Uterus (tissue), 4 donors: ENCODE results near the gene PJA1. TPM values are rescaled to one million over a fixed set of nuclear protein-coding genes. Genes with fewer than 3 reads are reported as not detected.
A peak's percentile ranks its signal among the peaks of the same experiment; 100 is the strongest.

Experiments used
- DNase-seq, 2 donors: peaks; one replicate each; pipeline ENCODE4 v3.0.0-alpha.2; 2019 to 2020
- H3K27ac ChIP-seq, 2 donors: fragments of 200-600 bp; sonication (generic); 1 replicate in 1 of 2; 2 replicates in 1 of 2; pipeline ENCODE4 v1.5.1; 2016 to 2018
- H3K27me3 ChIP-seq, 2 donors: fragments of 200-600 bp; sonication (generic); one replicate each; pipeline ENCODE4 v1.5.1; 2018 to 2019; ENCODE audit warnings: control low read depth in 1 of 2
- H3K36me3 ChIP-seq, 2 donors: fragments of 200-600 bp; sonication (generic); one replicate each; pipeline ENCODE4 v1.5.1; 2019; ENCODE audit warnings: control low read depth in 1 of 2
- H3K4me1 ChIP-seq, 2 donors: fragments of 200-600 bp; sonication (generic); one replicate each; pipeline ENCODE4 v1.5.1; 2018 to 2019; ENCODE audit warnings: control low read depth in 1 of 2
- H3K4me3 ChIP-seq, 2 donors: fragments of 200-600 bp; sonication (generic); 1 replicate in 1 of 2; 2 replicates in 1 of 2; pipeline ENCODE4 v1.5.1; 2018 to 2019; ENCODE audit warnings: mild to moderate bottlenecking in 1 of 2
- H3K9me3 ChIP-seq, 2 donors: fragments of 200-600 bp; sonication (generic); one replicate each; pipeline ENCODE4 v1.5.1; 2019; ENCODE audit warnings: control low read depth in 1 of 2
- CTCF ChIP-seq, 4 experiments: fragments of 200-600 bp in 2 of 4; fragments of 450-650 bp in 2 of 4; sonication (generic) in 2 of 4; IDR thresholded peaks; one replicate each; pipeline ENCODE4 v1.5.1; 2016 to 2019; ENCODE audit warnings: antibody characterized with exemption in 4 of 4, mild to moderate bottlenecking in 2 of 4, moderate library complexity in 1 of 4
- POLR2A ChIP-seq, 2 donors: fragments of 450-650 bp; IDR thresholded peaks; one replicate each; pipeline ENCODE4 v1.6.1; 2016; ENCODE audit warnings: antibody characterized with exemption in 2 of 2, mild to moderate bottlenecking in 1 of 2, moderate library complexity in 1 of 2
- intact Hi-C: fragments of 100-400 bp; cut with DNase I; formaldehyde crosslinking; loops from one replicate; pipeline ENCODE4 v1.15.1; 2023; ENCODE audit warnings: low total_unique reads
- total RNA-seq, 4 donors: library from RNA; depleted of rRNA in 3 of 4; stranded (reverse); fragments of >200 nt in 3 of 4; gene quantifications; one replicate each; pipeline versions ENCODE4 v1.1.0 to v1.2.4, GENCODE V29; 2014 to 2023
- donor health status: DM: yes; HTN: yes; CAD: no.

The PJA1 gene
- total RNA-seq, 4 donors from 2014 or later: 9.7 to 68.0 (median 26.1) TPM

- no peak overlapping the region for H3K4me3 ChIP-seq
- no peaks in the 10 kb centered on the region for H3K9me3 ChIP-seq
These were observed 17.6 kb upstream of the PJA1 start for GRCh38 chrX:69182818-69183380.

DNA sequence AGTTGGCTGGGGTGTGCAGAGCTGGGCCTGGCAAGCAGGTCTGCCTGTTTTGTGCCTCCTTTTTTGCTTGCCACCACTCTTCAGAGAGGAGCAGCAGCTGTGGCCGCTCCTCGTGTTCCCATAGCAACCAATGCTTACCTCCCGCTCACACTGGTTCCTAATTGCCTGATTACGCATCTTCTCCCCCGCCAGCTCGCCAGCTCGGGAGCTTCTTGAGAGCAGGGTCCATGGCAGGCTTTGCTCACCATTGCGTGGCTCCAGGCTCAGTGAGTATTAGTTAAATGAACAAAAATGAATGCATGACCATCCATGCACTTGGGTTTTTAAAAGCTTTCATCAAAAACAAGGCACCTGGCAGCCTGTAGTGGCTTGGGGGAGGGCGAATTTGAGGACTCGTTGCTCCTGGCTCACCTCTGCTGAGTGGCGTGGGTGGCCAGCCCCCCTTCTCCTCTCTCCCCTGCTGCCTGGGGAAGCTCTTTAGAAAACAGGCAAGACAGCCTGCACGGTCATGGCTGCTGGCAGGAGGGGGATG lies 14.2 kb upstream of the PJA1 start:
- Histone ChIP-seq H3K9me3 (no peaks in the 10 kb centered on the region), H3K27ac (no peak overlapping the region), H3K4me3 (no peak overlapping the region), H3K4me1 (no peaks in the 10 kb centered on the region), H3K27me3 (no peaks in the 10 kb centered on the region), H3K36me3 (no peaks in the 10 kb centered on the region)
- intact Hi-C loops: no loop called here
- peak; percentile 60 to 67 for DNase-seq
- TF ChIP-seq CTCF (IDR thresholded peaks at IDR 0.05) (no peak), POLR2A (IDR thresholded peaks at IDR 0.05) (no peak)

More at GRCh38 chrX:69182818-69183380, 17.6 kb upstream of the PJA1 start:
- intact Hi-C loops: no loop called here
- Histone ChIP-seq H3K4me1 (no peaks in the 10 kb centered on the region), H3K27me3 (no peaks in the 10 kb centered on the region), H3K27ac (no peak overlapping the region), H3K36me3 (no peaks in the 10 kb centered on the region)
- TF ChIP-seq POLR2A (IDR thresholded peaks at IDR 0.05) (no peak), CTCF (IDR thresholded peaks at IDR 0.05) (no peak)
- DNase-seq: no peak

DNA sequence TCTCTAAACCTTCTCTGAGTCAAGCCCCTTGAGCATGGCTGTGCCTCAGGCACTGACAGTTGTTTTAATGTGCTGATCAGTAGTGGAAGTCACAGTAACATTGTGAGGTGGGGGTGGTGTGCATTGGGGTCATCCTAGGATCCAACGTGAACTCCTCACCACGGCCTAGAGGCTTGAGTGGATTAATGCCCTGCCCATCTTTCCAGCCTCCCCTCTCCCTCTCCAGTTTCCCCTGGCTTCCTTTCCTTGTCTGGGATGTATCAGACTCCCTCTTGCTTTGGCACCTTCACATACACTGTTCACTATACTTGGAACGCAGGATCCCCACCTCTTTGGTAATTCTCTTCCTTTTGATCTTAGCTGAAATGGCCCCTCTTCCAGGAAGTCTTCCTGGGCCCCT lies 13.3 kb upstream of the PJA1 start:
- Histone ChIP-seq H3K9me3 (no peaks in the 10 kb centered on the region), H3K4me3 (no peak overlapping the region), H3K27me3 (peaks cover 0 to 7% of the 10 kb centered on the region in 2 donors), H3K4me1 (no peaks in the 10 kb centered on the region), H3K36me3 (no peaks in the 10 kb centered on the region), H3K27ac (no peak overlapping the region)
- TF ChIP-seq POLR2A (IDR thresholded peaks at IDR 0.05) (no peak), CTCF (IDR thresholded peaks at IDR 0.05) (no peak)
- no peak for DNase-seq
- intact Hi-C loops: no loop called here

DNA sequence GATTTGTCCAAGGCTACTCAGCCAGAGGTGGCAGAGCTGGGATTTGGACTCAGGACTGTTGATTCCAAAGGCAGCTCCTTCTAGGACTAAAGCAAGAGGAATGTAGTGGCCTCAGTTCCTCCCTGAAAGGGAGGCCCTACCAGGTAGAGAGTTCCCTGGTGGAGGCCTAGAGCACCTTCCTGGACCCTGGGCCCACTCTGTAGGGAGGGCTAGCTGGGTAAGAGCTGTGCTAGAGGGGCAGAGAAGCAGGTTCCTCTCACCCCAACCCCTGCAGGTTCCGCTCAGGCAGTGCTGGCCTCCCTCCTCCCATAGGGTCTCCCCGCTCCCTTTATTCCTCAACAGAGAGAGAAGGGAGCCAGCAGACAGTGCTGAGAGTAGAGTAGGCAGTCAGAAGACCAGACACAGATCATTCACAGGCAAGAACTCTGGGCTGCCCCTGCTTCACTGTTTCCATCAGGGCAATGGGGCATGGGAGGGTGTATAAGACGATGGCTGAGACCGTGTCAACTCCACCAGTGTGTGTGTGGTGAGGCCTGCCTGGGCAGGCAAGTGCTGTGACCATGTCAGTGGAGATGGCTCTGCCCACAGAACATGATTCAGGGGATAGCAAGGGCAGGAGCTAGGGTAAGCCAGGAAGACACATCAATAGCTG lies 12.4 kb upstream of the PJA1 start:
- Histone ChIP-seq H3K4me1 (no peaks in the 10 kb centered on the region), H3K27me3 (peaks cover 0 to 15% of the 10 kb centered on the region in 2 donors), H3K4me3 (no peak overlapping the region), H3K9me3 (no peaks in the 10 kb centered on the region), H3K36me3 (no peaks in the 10 kb centered on the region), H3K27ac (no peak overlapping the region)
- no peak for DNase-seq
- intact Hi-C loops: no loop called here
- TF ChIP-seq CTCF (IDR thresholded peaks at IDR 0.05) (no peak), POLR2A (IDR thresholded peaks at IDR 0.05) (no peak)

GRCh38 chrX:69176053-69176452 lies 10.8 kb upstream of the PJA1 start:
- Histone ChIP-seq H3K27ac (no peak overlapping the region), H3K4me3 (no peak overlapping the region), H3K36me3 (no peaks in the 10 kb centered on the region), H3K9me3 (no peaks in the 10 kb centered on the region), H3K27me3 (peaks cover 0 to 15% of the 10 kb centered on the region in 2 donors), H3K4me1 (no peaks in the 10 kb centered on the region)
- no peak for DNase-seq
- TF ChIP-seq POLR2A (IDR thresholded peaks at IDR 0.05) (no peak), CTCF (IDR thresholded peaks at IDR 0.05) (no peak)
- intact Hi-C loops: no loop called here
